ENCODE results near the gene ATP8A1. TPM values are rescaled to one million over a fixed set of nuclear protein-coding genes. Genes with fewer than 3 reads are reported as not detected.

Gene ATP8A1
- total and polyA plus RNA-seq, 2 of the 4 experiments (the other 2 are of a cell fraction): 0.12 to 0.36 TPM

- POLR2A ChIA-PET (ENCODE audit: unreplicated experiment): no interaction called here
- ATAC-seq (ENCODE audit: low read depth) (no peak), DNase-seq (no peak)
- H3K9me1 ChIP-seq (ENCODE audit: insufficient read depth, low read length): no peaks in the 10 kb centered on the region
- no peak overlapping the region for H3K14ac ChIP-seq (replicated peaks; ENCODE audit: low read depth, low read length)
- no peak overlapping the region for H2AK9ac ChIP-seq (replicated peaks; ENCODE audit: low read depth, low read length, poor library complexity)
- no peak overlapping the region for H3K4me2 ChIP-seq (ENCODE audit: low read depth, low read length)
- H3K27me3 ChIP-seq (ENCODE audit: control insufficient read depth, insufficient read depth, low read length): no peaks in the 10 kb centered on the region
- no peak overlapping the region for H3K9ac ChIP-seq (ENCODE audit: low read depth, low read length)
- no CpG with 5 or more reads among the region's 3 CpGs for WGBS, 2 experiments (ENCODE audit: extremely low coverage in 2 of 2, insufficient read length in 1 of 2)
- no peak overlapping the region for H3K27ac ChIP-seq (ENCODE audit: insufficient read depth, low read length)
- no peak overlapping the region for H3K56ac ChIP-seq (ENCODE audit: extremely low read depth, insufficient read depth, low read length)
- CTCF ChIA-PET: no interaction called here
- no peak overlapping the region for H4K8ac ChIP-seq (ENCODE audit: low read depth in 2 of 2, low read length in 2 of 2)
- no peaks in the 10 kb centered on the region for H3K9me3 ChIP-seq (ENCODE audit: control insufficient read depth, insufficient read depth, low read length)
- no peak overlapping the region for H2AFZ ChIP-seq (replicated peaks; ENCODE audit: low read length, poor library complexity)
- H2AK5ac ChIP-seq (ENCODE audit: low read depth, low read length): no peak overlapping the region
- intact Hi-C loops (cut with micrococcal nuclease): no loop called here
- H2BK120ac ChIP-seq (ENCODE audit: low read depth, low read length): no peak overlapping the region
- in situ Hi-C loops (cut with MboI; ENCODE audit: low sequenced_read_pairs): no loop called here
- H4K91ac ChIP-seq (ENCODE audit: insufficient read depth, low read depth, low read length): no peak overlapping the region
- H3K4ac ChIP-seq (ENCODE audit: low read depth, low read length): no peak overlapping the region
- TF ChIP-seq MAFK (IDR thresholded peaks at IDR 0.05; ENCODE audit: low read depth, low read length) (no peak), CHD1 (IDR thresholded peaks at IDR 0.05; ENCODE audit: low read depth, low read length) (no peak), BHLHE40 (IDR thresholded peaks at IDR 0.05; ENCODE audit: low read depth, low read length) (no peak), RFX5 (IDR thresholded peaks at IDR 0.05; ENCODE audit: low read depth, low read length) (no peak), POLR2A (IDR thresholded peaks at IDR 0.05; ENCODE audit: low read depth, low read length) (no peak), NFE2L2 (IDR thresholded peaks at IDR 0.05; ENCODE audit: low read depth, low read length) (no peak), CEBPB (IDR thresholded peaks at IDR 0.05; ENCODE audit: low read depth, low read length) (no peak), RCOR1 (IDR thresholded peaks at IDR 0.05; ENCODE audit: insufficient replicate concordance, low read length) (no peak)
- H2BK5ac ChIP-seq (ENCODE audit: low read depth, low read length, poor library complexity, severe bottlenecking): no peak overlapping the region
- no peaks in the 10 kb centered on the region for H3K79me1 ChIP-seq (ENCODE audit: low read depth in 1 of 2, low read length in 2 of 2)
- H3K4me3 ChIP-seq (ENCODE audit: insufficient read depth, low read depth, low read length): no peak overlapping the region
- no peaks in the 10 kb centered on the region for H3K36me3 ChIP-seq (ENCODE audit: control insufficient read depth, insufficient read depth, low read length)
- H3K4me1 ChIP-seq (ENCODE audit: control insufficient read depth, insufficient read depth, low read length): no peaks in the 10 kb centered on the region
- no peak overlapping the region for H3K18ac ChIP-seq (ENCODE audit: low read depth, low read length)
- no TSS peak for BruUV-seq (replicated peaks)
- H3K23ac ChIP-seq (ENCODE audit: low read depth, low read length): no peak overlapping the region
- H4K20me1 ChIP-seq (ENCODE audit: insufficient read depth, low read length): no peaks in the 10 kb centered on the region
- H4K5ac ChIP-seq (ENCODE audit: low read depth, low read length): no peak overlapping the region
- dilution Hi-C loops (cut with HindIII; ENCODE audit: low sequenced_read_pairs, unreplicated experiment): no loop called here
- no peak overlapping the region for H2BK20ac ChIP-seq (ENCODE audit: low read depth, low read length)
- no peak overlapping the region for H2BK15ac ChIP-seq (ENCODE audit: low read depth, low read length)
Measured at GRCh38 chr4:42474406-42474805, 182.5 kb downstream of the ATP8A1 start.

Data from IMR-90 (cell line).